H1 (cell line): ENCODE measurements around the gene PRR19. TPM values are rescaled to one million over a fixed set of nuclear protein-coding genes. Genes with fewer than 3 reads are reported as not detected.

Experiments
- CTCF ChIA-PET: fragments of 300-600 bp; sonication (Branson Sonifier 250); formaldehyde crosslinking; loops from one replicate; lab custom pipeline; 2021; ENCODE audit not compliant: partially characterized antibody; lab: Charles Lee
- POLR2A ChIA-PET: fragments of 300-600 bp; sonication (Branson Sonifier 250); formaldehyde crosslinking; loops from one replicate; lab custom pipeline; 2021; ENCODE audit warnings: inconsistent platforms; ENCODE audit not compliant: partially characterized antibody; lab: Charles Lee
- DNase-seq, 2 experiments: peaks; one replicate each; pipeline versions ENCODE4 v3.0.0 to v3.0.0-alpha.2; 2010 to 2022; ENCODE audit warnings: low spot score in 2 of 2, low read depth in 1 of 2, mixed read lengths in 1 of 2
- FAIRE-seq: peaks from 2 replicates; lab custom pipeline; 2011; peaks lifted over from hg19 to GRCh38; lab: Jason Lieb, UNC
- H2AFZ ChIP-seq: 2 replicates; pipeline ENCODE4 v1.8.1; 2012; ENCODE audit warnings: low read length, inconsistent platforms
- H2AK5ac ChIP-seq: 2 replicates; pipeline ENCODE4 v1.6.1; 2013; ENCODE audit warnings: low read depth, low read length
- H2BK120ac ChIP-seq: replicated peaks from 2 replicates; pipeline ENCODE3; 2013; ENCODE audit warnings: low read depth, low read length, inconsistent platforms
- H2BK12ac ChIP-seq: 2 replicates; pipeline ENCODE4 v1.6.1; 2013; ENCODE audit warnings: low read depth, low read length
- H2BK15ac ChIP-seq: 2 replicates; pipeline ENCODE4 v1.6.1; 2013; ENCODE audit warnings: low read length
- H2BK20ac ChIP-seq: 2 replicates; pipeline ENCODE4 v1.6.1; 2013; ENCODE audit warnings: low read length
- H2BK5ac ChIP-seq: 2 replicates; pipeline ENCODE4 v1.6.1; 2013; ENCODE audit warnings: low read depth, low read length
- H3K14ac ChIP-seq: 2 replicates; pipeline ENCODE4 v1.6.1; 2013; ENCODE audit warnings: inconsistent platforms; ENCODE audit not compliant: insufficient read length
- H3K18ac ChIP-seq: 2 replicates; pipeline ENCODE4 v1.6.1; 2013; ENCODE audit warnings: low read length; ENCODE audit errors: extremely low read depth
- H3K23ac ChIP-seq: 2 replicates; pipeline ENCODE4 v1.6.1; 2013; ENCODE audit warnings: inconsistent platforms; ENCODE audit not compliant: insufficient read length
- H3K23me2 ChIP-seq: 2 replicates; pipeline ENCODE4 v1.6.1; 2013; ENCODE audit warnings: low read depth, low read length
- H3K27ac ChIP-seq: 2 replicates; pipeline ENCODE4 v1.6.1; 2011; ENCODE audit warnings: low read depth, low read length, inconsistent platforms
- H3K27me3 ChIP-seq, 4 experiments: replicated peaks in 1 of 4; 1 replicate in 1 of 4; 2 replicates in 3 of 4; pipeline versions ENCODE4 v1.6.1 to v1.8.1; 2011 to 2013; ENCODE audit warnings: low read length in 3 of 4, mild to moderate bottlenecking in 3 of 4, inconsistent platforms in 2 of 4, mixed read lengths in 2 of 4, moderate library complexity in 1 of 4; ENCODE audit not compliant: control insufficient read depth in 3 of 4, insufficient read depth in 3 of 4; ENCODE audit errors: extremely low read depth in 1 of 4
- H3K36me3 ChIP-seq, 4 experiments: 2 replicates each; pipeline versions ENCODE4 v1.6.1 to v1.8.1; 2011 to 2013; ENCODE audit warnings: mild to moderate bottlenecking in 4 of 4, low read length in 3 of 4, moderate library complexity in 2 of 4, control low read depth in 1 of 4, inconsistent platforms in 1 of 4; ENCODE audit not compliant: insufficient read depth in 4 of 4, control insufficient read depth in 2 of 4
- H3K4ac ChIP-seq: replicated peaks from 2 replicates; pipeline ENCODE3; 2013; ENCODE audit warnings: low read length, low read depth, mixed read lengths, inconsistent platforms; ENCODE audit not compliant: insufficient read length
- H3K4me1 ChIP-seq, 4 experiments: replicated peaks in 1 of 4; 1 replicate in 1 of 4; 2 replicates in 3 of 4; pipeline versions ENCODE4 v1.6.1 to v1.8.1; 2011 to 2013; ENCODE audit warnings: low read length in 3 of 4, inconsistent platforms in 2 of 4, mixed read lengths in 1 of 4; ENCODE audit not compliant: insufficient read depth in 4 of 4, control insufficient read depth in 3 of 4
- H3K4me2 ChIP-seq, 2 experiments: 2 replicates each; pipeline versions ENCODE4 v1.6.1 to v1.8.1; 2011 to 2013; ENCODE audit warnings: low read depth in 2 of 2, low read length in 2 of 2, control low read depth in 1 of 2, inconsistent platforms in 1 of 2, mild to moderate bottlenecking in 1 of 2; ENCODE audit not compliant: insufficient read depth in 1 of 2
- H3K4me3 ChIP-seq, 4 experiments: fragments of 200-600, 300-600 bp in 1 of 4; sonication (generic), shearing (Covaris generic), sonication (Bioruptor Twin) in 1 of 4; 2 replicates each; pipeline versions ENCODE4 v1.5.1 to v1.8.1; 2011 to 2016; ENCODE audit warnings: low read length in 4 of 4, low read depth in 3 of 4, control low read depth in 2 of 4, inconsistent platforms in 2 of 4, mild to moderate bottlenecking in 2 of 4, mixed read lengths in 1 of 4, moderate library complexity in 1 of 4; ENCODE audit not compliant: insufficient read depth in 2 of 4; ENCODE audit errors: extremely low read depth in 1 of 4
- H3K56ac ChIP-seq: replicated peaks from 2 replicates; pipeline ENCODE3; 2013; ENCODE audit warnings: low read depth, mild to moderate bottlenecking, mixed read lengths, low read length, inconsistent platforms; ENCODE audit not compliant: insufficient read length
- H3K79me1 ChIP-seq: 2 replicates; pipeline ENCODE4 v1.6.1; 2013; ENCODE audit warnings: low read depth, low read length, control low read depth
- H3K79me2 ChIP-seq, 2 experiments: 2 replicates each; pipeline versions ENCODE4 v1.6.1 to v1.8.1; 2012 to 2013; ENCODE audit warnings: low read length in 2 of 2, mild to moderate bottlenecking in 2 of 2, inconsistent platforms in 1 of 2; ENCODE audit not compliant: insufficient read depth in 2 of 2, control insufficient read depth in 1 of 2
- H3K9ac ChIP-seq, 4 experiments: replicated peaks in 1 of 4; 1 replicate in 1 of 4; 2 replicates in 3 of 4; pipeline versions ENCODE4 v1.6.1 to v1.8.1; 2011 to 2013; ENCODE audit warnings: low read depth in 3 of 4, low read length in 3 of 4, control low read depth in 2 of 4, mild to moderate bottlenecking in 2 of 4, moderate library complexity in 2 of 4, inconsistent platforms in 1 of 4; ENCODE audit errors: extremely low read depth in 1 of 4
- H3K9me3 ChIP-seq, 2 experiments: 2 replicates each; pipeline versions ENCODE4 v1.6.1 to v1.8.1; 2012 to 2013; ENCODE audit warnings: mild to moderate bottlenecking in 2 of 2, moderate library complexity in 2 of 2, control low read depth in 1 of 2, inconsistent platforms in 1 of 2, low read depth in 1 of 2, low read length in 1 of 2, mixed read lengths in 1 of 2; ENCODE audit not compliant: insufficient read depth in 2 of 2
- H4K20me1 ChIP-seq, 2 experiments: replicated peaks in 1 of 2; 2 replicates each; pipeline versions ENCODE3 to v1.8.1; 2011 to 2013; ENCODE audit warnings: inconsistent platforms in 2 of 2, low read length in 2 of 2, mild to moderate bottlenecking in 1 of 2; ENCODE audit not compliant: insufficient read depth in 2 of 2, control insufficient read depth in 1 of 2
- H4K5ac ChIP-seq: 2 replicates; pipeline ENCODE4 v1.6.1; 2013; ENCODE audit warnings: low read length, low read depth, mixed read lengths, inconsistent platforms; ENCODE audit not compliant: insufficient read length
- H4K8ac ChIP-seq: 2 replicates; pipeline ENCODE4 v1.8.0; 2013; ENCODE audit warnings: mild to moderate bottlenecking, moderate library complexity, low read length, inconsistent platforms; ENCODE audit not compliant: insufficient read depth; ENCODE audit errors: extremely low read depth
- H4K91ac ChIP-seq: replicated peaks from 2 replicates; pipeline ENCODE3; 2013; ENCODE audit warnings: low read length, mixed read lengths, inconsistent platforms; ENCODE audit not compliant: insufficient read length
- ASH2L ChIP-seq: fragments of 200-600, 300-600 bp; sonication (generic); IDR thresholded peaks from one replicate; pipeline ENCODE4 v1.7.1; 2017; ENCODE audit warnings: low read length
- CHD1 ChIP-seq: IDR thresholded peaks from 2 replicates; pipeline ENCODE4 v1.6.1; 2012; ENCODE audit warnings: low read depth, low read length, improper control_type of control experiment
- CHD2 ChIP-seq: IDR thresholded peaks from 2 replicates; pipeline ENCODE4 v1.6.1; 2012; ENCODE audit warnings: low read length, improper control_type of control experiment
- HDAC6 ChIP-seq: IDR thresholded peaks from one replicate; pipeline ENCODE4 v1.7.1; 2012; ENCODE audit warnings: low read depth, mild to moderate bottlenecking, inconsistent platforms, low read length, moderate library complexity
- JUN ChIP-seq: IDR thresholded peaks from 2 replicates; pipeline ENCODE4 v1.6.1; 2011; ENCODE audit warnings: low read depth, mild to moderate bottlenecking, improper control_type of control experiment, low read length
- RAD21 ChIP-seq, 2 experiments: IDR thresholded peaks in 1 of 2; conservative IDR thresholded peaks in 1 of 2; 2 replicates each; pipeline ENCODE4 v1.6.1; 2011; ENCODE audit warnings: low read depth in 2 of 2, low read length in 2 of 2, improper control_type of control experiment in 1 of 2, inconsistent platforms in 1 of 2, mild to moderate bottlenecking in 1 of 2, moderate library complexity in 1 of 2
- RXRA ChIP-seq: IDR thresholded peaks from 2 replicates; pipeline ENCODE4 v1.6.1; 2011; ENCODE audit warnings: low read depth, mild to moderate bottlenecking, low read length, moderate library complexity; ENCODE audit not compliant: insufficient read depth
- SIN3A ChIP-seq, 2 experiments: IDR thresholded peaks in 1 of 2; conservative IDR thresholded peaks in 1 of 2; 2 replicates each; pipeline ENCODE4 v1.6.1; 2011 to 2012; ENCODE audit warnings: low read length in 2 of 2, improper control_type of control experiment in 1 of 2, low read depth in 1 of 2, mild to moderate bottlenecking in 1 of 2
- SP1 ChIP-seq: IDR thresholded peaks from 2 replicates; pipeline ENCODE4 v1.6.1; 2011; ENCODE audit warnings: low read depth, low read length
- ZNF274 ChIP-seq: IDR thresholded peaks from 2 replicates; pipeline ENCODE4 v1.7.0; 2012; ENCODE audit warnings: low read length, borderline replicate concordance; ENCODE audit errors: extremely low read depth
- WGBS, 2 experiments: shearing (Covaris generic) in 1 of 2; methylation state at CpG; one replicate each; pipeline versions ENCODE4 v1.1.6 to v1.1.7; 2013 to 2015; ENCODE audit warnings: low lambda C conversion rate in 2 of 2, mixed read lengths in 2 of 2, inconsistent platforms in 1 of 2, low coverage in 1 of 2, missing lambda C conversion rate in 1 of 2; ENCODE audit not compliant: insufficient replicate concordance in 2 of 2, insufficient coverage in 1 of 2, insufficient read length in 1 of 2; ENCODE audit errors: extremely low coverage in 1 of 2, missing lambda C conversion rate in 1 of 2; 5-methylcytosine and 5-hydroxymethylcytosine counted together
- polyA plus RNA-seq, 7 experiments: library from polyadenylated mRNA; depleted of rRNA in 3 of 7; stranded (reverse) in 5 of 7; unstranded in 2 of 7; fragments of >200 nt in 5 of 7; fragments of 200-250 nt in 2 of 7; gene quantifications; 1 replicate in 5 of 7; 2 replicates in 1 of 7; 4 replicates in 1 of 7; pipeline versions ENCODE4 v1.2.1 to v1.2.3, GENCODE V29; 2011 to 2013; ENCODE audit warnings: missing spikeins in 2 of 7, mixed read lengths in 2 of 7
- total RNA-seq: library from RNA; stranded (reverse); fragmentation: NEBNext Ultra II Directional; extraction: Animal tissue kit (Norgen Biotek cat#: 25700); gene quantifications from 2 replicates; pipeline ENCODE4 v1.2.1, GENCODE V29; 2021
- TF ChIP-seq, protein P1 (sequence below): IDR thresholded peaks from 2 replicates; pipeline ENCODE4 v1.6.1; 2012; ENCODE audit warnings: inconsistent platforms

The PRR19 gene
- total and polyA plus RNA-seq, 2 of the 8 experiments (the other 6 are each of a cell fraction or from before 2014, with no cell fraction given) = 7.2 to 7.5 TPM

DNA sequence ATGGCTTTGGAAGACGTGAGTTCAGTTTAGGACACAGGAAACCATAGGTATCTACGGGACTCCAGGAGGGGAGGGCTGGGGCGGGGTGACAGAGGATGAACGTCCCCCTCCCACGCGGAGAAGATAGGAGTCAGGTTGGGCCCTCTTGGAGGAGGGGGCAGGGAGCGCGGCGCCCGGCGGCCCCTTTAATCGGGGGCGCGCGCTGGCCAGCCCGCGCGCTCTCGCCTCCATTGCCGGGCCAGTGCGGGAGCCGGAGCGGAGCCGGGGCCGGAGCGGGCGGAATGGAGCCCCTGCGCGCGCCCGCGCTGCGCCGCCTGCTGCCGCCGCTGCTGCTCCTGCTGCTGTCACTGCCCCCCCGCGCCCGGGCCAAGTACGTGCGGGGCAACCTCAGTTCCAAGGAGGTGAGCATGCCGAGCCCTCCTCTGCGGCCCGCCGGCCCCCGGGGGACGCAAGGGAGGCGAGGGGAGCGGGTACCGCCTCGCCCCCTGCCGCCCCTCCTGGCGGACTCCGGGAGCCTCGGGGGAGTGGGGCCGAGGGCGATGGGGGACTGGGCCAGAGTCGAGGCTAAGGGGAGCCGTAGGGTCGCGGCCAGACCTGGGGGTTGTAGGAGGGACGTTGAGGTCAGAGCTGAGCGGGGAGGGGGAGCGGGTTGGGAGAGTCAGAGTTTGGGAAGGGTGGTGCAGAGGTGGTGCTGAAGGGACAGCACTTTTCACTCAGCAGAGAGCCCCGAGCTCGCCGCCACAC is 11.3 kb downstream of the PRR19 start, which contains the start of gene TMEM145:
TSS of gene TMEM145 (plus strand) at position 214 of the 744 bp plus-strand sequence. CDS start at position 282, 68 bp downstream.
- no peaks in the 10 kb centered on the region for H3K9me3 ChIP-seq
- POLR2A ChIA-PET = interaction anchor here (0.9 to 1.8 kb wide), 4 partner anchors 9 to 70 kb away, joined by 3 to 7 read pairs (median 4); no protein-coding TSS in a partner anchor
- WGBS, 2 experiments = 5% methylated on average over 10 of the region's 67 CpGs; no CpG with 5 or more reads in 1 of the 2 experiments
- H3K4me2 ChIP-seq = peak within 1 kb of the TSS; percentile 76 to 83
- peaks cover 0 to 20% (median 11%) of the 10 kb centered on the region in 4 experiments; a peak in 5 of 7 replicates for H3K27me3 ChIP-seq
- H3K4ac ChIP-seq = no peak within 1 kb of the TSS
- H4K91ac ChIP-seq = no peak within 1 kb of the TSS
- no peak within 1 kb of the TSS for H2BK120ac ChIP-seq
- H2BK20ac ChIP-seq = no peak within 1 kb of the TSS
- H3K36me3 ChIP-seq = no peaks in the 10 kb centered on the region
- H3K9ac ChIP-seq = no peak within 1 kb of the TSS
- H2AFZ ChIP-seq = no peak within 1 kb of the TSS
- no peak within 1 kb of the TSS for H3K23ac ChIP-seq
- H4K5ac ChIP-seq = no peak within 1 kb of the TSS
- H3K14ac ChIP-seq = no peak within 1 kb of the TSS
- no peaks in the 10 kb centered on the region for H4K20me1 ChIP-seq
- H3K18ac ChIP-seq = no peak within 1 kb of the TSS
- H3K23me2 ChIP-seq = peaks cover 6% of the 10 kb centered on the region; the same call in 1 of the 2 replicates
- DNase-seq (peak in 1 of 2 experiments; percentile 79), FAIRE-seq (no peak)
- peak within 1 kb of the TSS; percentile 87; the same call in 1 of the 2 replicates for H2BK12ac ChIP-seq
- peak within 1 kb of the TSS; percentile 4; the same call in 1 of the 2 replicates for H2BK15ac ChIP-seq
- no peaks in the 10 kb centered on the region for H3K79me1 ChIP-seq
- no peak within 1 kb of the TSS for H4K8ac ChIP-seq
- H3K4me3 ChIP-seq = peak within 1 kb of the TSS; percentile 44 to 99 (median 60)
- no peak within 1 kb of the TSS for H3K56ac ChIP-seq
- H3K79me2 ChIP-seq = no peaks in the 10 kb centered on the region
- H3K27ac ChIP-seq = no peak within 1 kb of the TSS
- CTCF ChIA-PET = interaction anchor here (0.6 to 1.2 kb wide), 3 partner anchors 24 to 172 kb away, joined by 3 to 4 read pairs (median 3); no protein-coding TSS in a partner anchor
- peaks cover 0 to 6% (median 2%) of the 10 kb centered on the region in 4 experiments; a peak in 2 of 7 replicates for H3K4me1 ChIP-seq
- H2BK5ac ChIP-seq = 0 out of 2 replicates have a peak within 1 kb of the TSS, but pooled peaks have one; percentile 16
- H2AK5ac ChIP-seq = no peak within 1 kb of the TSS
- TF ChIP-seq JUN (no peak), RXRA (no peak), RAD21 (IDR thresholded peaks at IDR 0.05 in 1 of 2, conservative IDR thresholded peaks at IDR 0.05 in 1 of 2; ENCODE audit: low read depth in 2 of 2, low read length in 2 of 2) (no peak), SP1 (no peak), HDAC6 (no peak), CHD2 (no peak), CHD1 (no peak), ZNF274 (no peak), ASH2L (peak; percentile 88), SIN3A (conservative IDR thresholded peaks at IDR 0.05 in 1 of 2, IDR thresholded peaks at IDR 0.05 in 1 of 2; ENCODE audit: low read depth in 1 of 2, low read length in 2 of 2) (peak in 1 of 2 experiments; percentile 88; a peak in 2 of 4 replicates)
- TF ChIP-seq, protein P1, sequence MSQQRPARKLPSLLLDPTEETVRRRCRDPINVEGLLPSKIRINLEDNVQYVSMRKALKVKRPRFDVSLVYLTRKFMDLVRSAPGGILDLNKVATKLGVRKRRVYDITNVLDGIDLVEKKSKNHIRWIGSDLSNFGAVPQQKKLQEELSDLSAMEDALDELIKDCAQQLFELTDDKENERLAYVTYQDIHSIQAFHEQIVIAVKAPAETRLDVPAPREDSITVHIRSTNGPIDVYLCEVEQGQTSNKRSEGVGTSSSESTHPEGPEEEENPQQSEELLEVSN = 0 out of 2 replicates have a peak, but pooled peaks have one; percentile 18
